ENCODE results near the gene IDH3G.

- no peak for TF ChIP-seq POLR2A (IDR thresholded peaks at IDR 0.05)
- TF ChIP-seq CTCF (IDR thresholded peaks at IDR 0.05), result no peak
Measured at GRCh38 chrX:153750127-153750774, 43.9 kb downstream of the IDH3G start.

Data from testis (tissue), 2 donors.